ENCODE measurements around the gene MDH2.

DNA sequence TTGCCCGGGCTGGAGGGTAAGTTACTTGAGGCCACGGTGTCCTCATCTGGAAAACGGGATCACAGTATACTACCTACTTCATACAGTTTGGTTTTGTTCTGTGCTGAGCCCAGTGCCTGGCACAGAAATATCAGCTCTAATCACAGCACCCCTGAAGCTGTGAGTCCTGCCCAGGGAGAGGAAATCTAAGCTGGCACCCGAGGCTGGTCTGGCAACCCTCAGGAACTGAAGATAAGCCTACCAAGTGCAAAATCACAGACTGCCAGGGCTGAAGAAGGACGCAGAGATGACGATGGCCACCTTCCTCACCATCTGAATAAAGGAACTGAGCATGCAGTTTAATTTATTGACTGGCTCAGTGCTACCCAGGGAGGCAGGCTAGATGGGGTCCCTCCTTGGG, 45.8 kb upstream of the MDH2 start:
- TF ChIP-seq, protein P1, sequence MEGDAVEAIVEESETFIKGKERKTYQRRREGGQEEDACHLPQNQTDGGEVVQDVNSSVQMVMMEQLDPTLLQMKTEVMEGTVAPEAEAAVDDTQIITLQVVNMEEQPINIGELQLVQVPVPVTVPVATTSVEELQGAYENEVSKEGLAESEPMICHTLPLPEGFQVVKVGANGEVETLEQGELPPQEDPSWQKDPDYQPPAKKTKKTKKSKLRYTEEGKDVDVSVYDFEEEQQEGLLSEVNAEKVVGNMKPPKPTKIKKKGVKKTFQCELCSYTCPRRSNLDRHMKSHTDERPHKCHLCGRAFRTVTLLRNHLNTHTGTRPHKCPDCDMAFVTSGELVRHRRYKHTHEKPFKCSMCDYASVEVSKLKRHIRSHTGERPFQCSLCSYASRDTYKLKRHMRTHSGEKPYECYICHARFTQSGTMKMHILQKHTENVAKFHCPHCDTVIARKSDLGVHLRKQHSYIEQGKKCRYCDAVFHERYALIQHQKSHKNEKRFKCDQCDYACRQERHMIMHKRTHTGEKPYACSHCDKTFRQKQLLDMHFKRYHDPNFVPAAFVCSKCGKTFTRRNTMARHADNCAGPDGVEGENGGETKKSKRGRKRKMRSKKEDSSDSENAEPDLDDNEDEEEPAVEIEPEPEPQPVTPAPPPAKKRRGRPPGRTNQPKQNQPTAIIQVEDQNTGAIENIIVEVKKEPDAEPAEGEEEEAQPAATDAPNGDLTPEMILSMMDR (IDR thresholded peaks at IDR 0.05; ENCODE audit: insufficient read depth, low read length, poor library complexity, severe bottlenecking), result no peak
- TF ChIP-seq EZH2phosphoT487 (conservative IDR thresholded peaks at IDR 0.05; ENCODE audit: low read length), result no peak

Data from SU-DHL-6 (cell line).